ENCODE results near the gene CCDC34. TPM values are rescaled to one million over a fixed set of nuclear protein-coding genes. Genes with fewer than 3 reads are reported as not detected.

The CCDC34 gene
- total RNA-seq, 6 experiments from 2014 or later, result 7.9 to 18.7 (median 13.9) TPM

GRCh38 chr11:27403195-27403594 is 40.2 kb upstream of the CCDC34 start:
- DNase-seq, result no peak
- H3K27ac Mint-ChIP-seq, result no peak overlapping the region
- peaks cover 11% of the 10 kb centered on the region for H3K4me1 Mint-ChIP-seq (ENCODE audit: low read depth)
- no peaks in the 10 kb centered on the region for H3K27me3 Mint-ChIP-seq (ENCODE audit: insufficient read depth)
- no peaks in the 10 kb centered on the region for H3K36me3 Mint-ChIP-seq (ENCODE audit: low read depth)
- H3K4me3 Mint-ChIP-seq, result no peak overlapping the region
- TF ChIP-seq, protein P1, sequence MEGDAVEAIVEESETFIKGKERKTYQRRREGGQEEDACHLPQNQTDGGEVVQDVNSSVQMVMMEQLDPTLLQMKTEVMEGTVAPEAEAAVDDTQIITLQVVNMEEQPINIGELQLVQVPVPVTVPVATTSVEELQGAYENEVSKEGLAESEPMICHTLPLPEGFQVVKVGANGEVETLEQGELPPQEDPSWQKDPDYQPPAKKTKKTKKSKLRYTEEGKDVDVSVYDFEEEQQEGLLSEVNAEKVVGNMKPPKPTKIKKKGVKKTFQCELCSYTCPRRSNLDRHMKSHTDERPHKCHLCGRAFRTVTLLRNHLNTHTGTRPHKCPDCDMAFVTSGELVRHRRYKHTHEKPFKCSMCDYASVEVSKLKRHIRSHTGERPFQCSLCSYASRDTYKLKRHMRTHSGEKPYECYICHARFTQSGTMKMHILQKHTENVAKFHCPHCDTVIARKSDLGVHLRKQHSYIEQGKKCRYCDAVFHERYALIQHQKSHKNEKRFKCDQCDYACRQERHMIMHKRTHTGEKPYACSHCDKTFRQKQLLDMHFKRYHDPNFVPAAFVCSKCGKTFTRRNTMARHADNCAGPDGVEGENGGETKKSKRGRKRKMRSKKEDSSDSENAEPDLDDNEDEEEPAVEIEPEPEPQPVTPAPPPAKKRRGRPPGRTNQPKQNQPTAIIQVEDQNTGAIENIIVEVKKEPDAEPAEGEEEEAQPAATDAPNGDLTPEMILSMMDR (IDR thresholded peaks at IDR 0.05), result no peak
- no peaks in the 10 kb centered on the region for H3K9me3 Mint-ChIP-seq

DNA sequence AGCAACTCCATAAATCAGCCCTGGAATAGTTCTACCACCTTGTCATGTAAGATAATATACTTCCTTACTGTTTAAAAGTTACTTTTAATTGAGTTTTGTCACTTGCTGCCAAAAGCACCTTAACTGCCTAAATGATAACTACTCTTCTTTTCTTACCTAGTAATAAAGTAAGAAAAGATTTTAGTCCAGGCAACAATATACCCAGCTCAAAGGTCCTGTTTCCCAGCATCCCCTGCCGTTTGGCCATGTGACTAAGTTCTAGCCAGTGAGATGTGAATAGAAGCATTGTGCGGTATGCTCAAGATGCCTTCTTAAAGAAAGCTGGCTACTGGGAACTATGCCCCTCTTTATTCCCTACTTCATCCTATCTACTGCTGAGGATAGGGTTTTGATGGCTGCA is 39.4 kb upstream of the CCDC34 start:
- TF ChIP-seq, protein P1 (IDR thresholded peaks at IDR 0.05), result no peak
- Mint-ChIP-seq H3K4me1 (ENCODE audit: low read depth) (peaks cover 11% of the 10 kb centered on the region), H3K36me3 (ENCODE audit: low read depth) (no peaks in the 10 kb centered on the region), H3K4me3 (no peak overlapping the region), H3K27me3 (ENCODE audit: insufficient read depth) (no peaks in the 10 kb centered on the region), H3K27ac (no peak overlapping the region), H3K9me3 (no peaks in the 10 kb centered on the region)
- DNase-seq, result no peak

- no peak overlapping the region for H3K4me3 Mint-ChIP-seq
- DNase-seq, result no peak
- TF ChIP-seq, protein P1 (IDR thresholded peaks at IDR 0.05), result no peak
- H3K27me3 Mint-ChIP-seq (ENCODE audit: insufficient read depth), result no peaks in the 10 kb centered on the region
- H3K27ac Mint-ChIP-seq, result no peak overlapping the region
- H3K9me3 Mint-ChIP-seq, result no peaks in the 10 kb centered on the region
- H3K4me1 Mint-ChIP-seq (ENCODE audit: low read depth), result peaks cover 14% of the 10 kb centered on the region
- no peaks in the 10 kb centered on the region for H3K36me3 Mint-ChIP-seq (ENCODE audit: low read depth)
Measured at GRCh38 chr11:27401833-27402316, 38.9 kb upstream of the CCDC34 start.

DNA sequence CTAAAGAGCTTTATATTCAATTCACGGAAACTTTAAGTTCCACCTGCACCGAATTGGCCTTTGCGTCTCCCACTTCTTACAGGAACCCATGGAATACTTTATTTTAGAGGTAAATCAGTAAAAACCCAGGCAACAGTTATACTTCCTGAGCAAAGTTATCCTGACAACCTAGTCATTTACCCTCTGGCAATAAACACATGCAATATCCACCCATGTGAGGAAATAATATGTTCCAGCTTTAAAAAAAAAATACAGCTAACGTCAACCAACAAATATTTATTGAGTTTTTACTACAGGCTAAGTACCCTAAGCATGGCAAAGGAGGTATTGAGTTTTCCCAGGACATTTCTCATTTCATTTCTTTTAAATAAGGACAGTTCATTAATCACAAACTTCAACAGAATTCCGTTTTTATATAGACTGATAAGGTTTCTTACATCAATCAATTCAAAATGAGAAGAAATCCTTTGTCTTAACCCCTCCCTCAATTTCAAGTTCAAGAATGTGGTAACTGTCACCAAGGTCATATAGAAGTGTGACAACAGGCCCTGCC is 38.3 kb upstream of the CCDC34 start:
- Mint-ChIP-seq H3K4me3 (no peak overlapping the region), H3K36me3 (ENCODE audit: low read depth) (no peaks in the 10 kb centered on the region), H3K27ac (no peak overlapping the region), H3K27me3 (ENCODE audit: insufficient read depth) (no peaks in the 10 kb centered on the region), H3K9me3 (no peaks in the 10 kb centered on the region), H3K4me1 (ENCODE audit: low read depth) (peaks cover 16% of the 10 kb centered on the region)
- no peak for DNase-seq
- TF ChIP-seq, protein P1 (IDR thresholded peaks at IDR 0.05), result no peak

DNA sequence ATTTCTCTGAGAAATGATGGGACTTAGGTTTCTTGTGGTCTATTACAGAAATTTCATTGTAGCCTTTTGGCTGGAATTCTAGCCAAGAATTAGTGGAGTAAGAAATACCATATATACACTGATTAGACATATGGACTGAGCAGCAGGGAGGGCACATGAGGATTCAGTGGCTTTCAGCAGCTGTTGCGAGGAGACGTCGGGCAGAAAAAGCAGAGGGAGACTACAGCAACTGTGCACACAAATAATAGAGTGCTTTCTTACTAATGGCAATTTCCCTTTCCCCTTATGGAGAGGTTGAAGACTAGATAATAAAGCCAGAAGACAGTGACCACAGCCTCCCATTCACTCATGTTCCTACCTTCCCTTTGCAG is 35.4 kb upstream of the CCDC34 start:
- no peaks in the 10 kb centered on the region for H3K36me3 Mint-ChIP-seq (ENCODE audit: low read depth)
- H3K9me3 Mint-ChIP-seq, result no peaks in the 10 kb centered on the region
- H3K27me3 Mint-ChIP-seq (ENCODE audit: insufficient read depth), result no peaks in the 10 kb centered on the region
- H3K27ac Mint-ChIP-seq, result no peak overlapping the region
- no peak overlapping the region for H3K4me3 Mint-ChIP-seq
- DNase-seq, result no peak
- TF ChIP-seq, protein P1 (IDR thresholded peaks at IDR 0.05), result no peak
- peaks cover 39% of the 10 kb centered on the region for H3K4me1 Mint-ChIP-seq (ENCODE audit: low read depth)
